GM12873 (cell line): ENCODE measurements around the gene HCN4.

Source experiments
- TF ChIP-seq, protein P1 (sequence below): IDR thresholded peaks from 2 replicates; pipeline ENCODE4 v1.5.1; 2012; ENCODE audit warnings: low read depth, mild to moderate bottlenecking, moderate library complexity, low read length, control low read depth; ENCODE audit not compliant: insufficient read depth; ENCODE audit errors: missing control alignments

HCN4 gene

DNA sequence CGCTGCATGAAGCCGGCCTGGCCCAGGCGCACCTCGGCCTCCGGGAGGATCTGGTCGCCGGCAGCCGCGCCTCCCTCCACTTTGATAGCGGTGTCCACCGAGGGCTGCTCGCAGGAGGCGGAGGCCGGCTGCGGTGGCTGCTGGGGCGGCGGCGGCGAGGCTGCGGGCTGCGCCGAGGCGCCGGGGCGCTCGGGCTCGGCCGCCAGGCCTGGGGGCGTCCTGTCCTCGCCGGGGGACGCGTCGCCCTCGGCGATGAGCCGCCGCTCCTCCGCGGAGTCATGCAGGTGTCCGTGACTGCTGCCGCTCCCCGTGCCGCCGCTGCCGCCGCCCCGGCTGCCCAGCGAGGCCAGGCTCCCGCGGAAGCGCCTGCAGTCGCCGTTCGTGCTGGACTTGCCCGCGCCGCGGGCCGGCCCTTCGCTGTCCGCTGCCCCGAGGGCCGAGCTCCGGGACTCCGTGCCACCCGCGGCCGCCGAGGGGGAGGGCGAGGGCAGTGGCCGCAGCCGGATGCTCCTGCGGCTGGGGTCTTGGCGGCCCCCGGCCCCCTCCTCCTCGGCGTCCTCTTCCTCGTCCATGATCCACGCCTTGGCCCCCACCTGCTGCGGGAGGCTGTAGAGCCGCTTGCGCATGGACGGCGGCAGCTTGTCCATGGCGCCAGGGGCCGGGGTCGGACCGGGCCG lies 996 bp downstream of the HCN4 start:
- TF ChIP-seq, protein P1, sequence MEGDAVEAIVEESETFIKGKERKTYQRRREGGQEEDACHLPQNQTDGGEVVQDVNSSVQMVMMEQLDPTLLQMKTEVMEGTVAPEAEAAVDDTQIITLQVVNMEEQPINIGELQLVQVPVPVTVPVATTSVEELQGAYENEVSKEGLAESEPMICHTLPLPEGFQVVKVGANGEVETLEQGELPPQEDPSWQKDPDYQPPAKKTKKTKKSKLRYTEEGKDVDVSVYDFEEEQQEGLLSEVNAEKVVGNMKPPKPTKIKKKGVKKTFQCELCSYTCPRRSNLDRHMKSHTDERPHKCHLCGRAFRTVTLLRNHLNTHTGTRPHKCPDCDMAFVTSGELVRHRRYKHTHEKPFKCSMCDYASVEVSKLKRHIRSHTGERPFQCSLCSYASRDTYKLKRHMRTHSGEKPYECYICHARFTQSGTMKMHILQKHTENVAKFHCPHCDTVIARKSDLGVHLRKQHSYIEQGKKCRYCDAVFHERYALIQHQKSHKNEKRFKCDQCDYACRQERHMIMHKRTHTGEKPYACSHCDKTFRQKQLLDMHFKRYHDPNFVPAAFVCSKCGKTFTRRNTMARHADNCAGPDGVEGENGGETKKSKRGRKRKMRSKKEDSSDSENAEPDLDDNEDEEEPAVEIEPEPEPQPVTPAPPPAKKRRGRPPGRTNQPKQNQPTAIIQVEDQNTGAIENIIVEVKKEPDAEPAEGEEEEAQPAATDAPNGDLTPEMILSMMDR = no peak

DNA sequence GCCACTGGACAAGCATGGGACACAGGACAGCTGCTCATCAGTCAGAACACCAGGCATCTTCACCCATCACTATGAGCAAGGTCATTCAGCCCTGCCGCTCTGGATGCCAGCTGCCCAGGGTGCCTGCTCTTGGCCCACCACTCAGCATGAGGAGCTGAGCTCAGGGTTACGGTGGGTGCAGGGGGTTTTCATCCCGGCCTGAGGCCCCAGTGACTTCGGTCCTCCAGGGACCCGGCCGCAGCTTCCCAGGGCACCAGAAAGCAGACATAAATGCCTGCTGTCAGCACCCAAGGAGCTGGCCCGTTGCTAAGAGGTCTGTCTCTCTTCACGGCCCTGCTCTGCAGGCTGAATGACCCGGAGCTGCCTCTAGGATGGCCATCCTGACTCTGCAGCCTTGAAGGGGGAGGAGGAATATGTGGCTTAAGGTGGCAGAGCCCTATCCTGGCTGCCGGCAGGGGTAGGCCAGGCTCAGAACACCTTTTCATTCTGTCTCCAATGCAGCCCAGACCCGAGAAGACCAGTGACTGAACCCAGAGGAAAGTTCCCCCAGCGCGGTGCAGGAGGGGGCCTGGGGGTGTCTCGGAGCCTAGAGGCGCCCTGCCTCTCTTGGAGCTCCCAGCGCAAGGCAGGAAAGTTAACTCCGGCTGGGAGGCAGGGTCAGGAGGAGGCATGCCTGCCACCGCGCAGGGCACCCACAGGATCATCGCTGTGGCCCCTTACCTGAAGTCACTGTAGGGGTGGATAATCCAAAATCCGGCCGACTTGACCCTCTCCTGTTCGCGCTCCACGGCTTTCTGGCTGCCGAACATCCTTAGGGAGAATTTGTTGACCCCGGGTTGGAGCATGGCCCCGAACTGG lies 1.8 kb downstream of the HCN4 start:
- TF ChIP-seq, protein P1 = no peak

DNA sequence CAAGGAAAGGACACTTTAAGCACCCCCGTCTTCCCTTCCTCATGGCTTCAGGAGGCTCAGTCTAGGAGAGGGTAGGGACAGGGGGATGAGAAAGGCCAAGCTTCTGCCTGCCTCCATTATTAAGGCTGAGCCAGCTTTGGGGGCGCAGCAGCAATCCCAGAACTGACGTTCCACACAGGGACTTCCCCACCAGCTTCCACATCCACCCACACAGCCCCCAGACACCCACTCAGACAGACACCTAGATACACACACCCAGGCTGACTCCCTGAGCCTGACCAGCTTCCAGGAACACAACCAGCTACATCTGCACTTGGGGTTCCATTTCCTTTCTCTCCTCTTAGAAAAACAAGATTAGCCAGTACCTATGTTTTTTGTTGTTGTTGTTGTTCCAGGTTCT lies 4.7 kb downstream of the HCN4 start:
- TF ChIP-seq, protein P1 = no peak

DNA sequence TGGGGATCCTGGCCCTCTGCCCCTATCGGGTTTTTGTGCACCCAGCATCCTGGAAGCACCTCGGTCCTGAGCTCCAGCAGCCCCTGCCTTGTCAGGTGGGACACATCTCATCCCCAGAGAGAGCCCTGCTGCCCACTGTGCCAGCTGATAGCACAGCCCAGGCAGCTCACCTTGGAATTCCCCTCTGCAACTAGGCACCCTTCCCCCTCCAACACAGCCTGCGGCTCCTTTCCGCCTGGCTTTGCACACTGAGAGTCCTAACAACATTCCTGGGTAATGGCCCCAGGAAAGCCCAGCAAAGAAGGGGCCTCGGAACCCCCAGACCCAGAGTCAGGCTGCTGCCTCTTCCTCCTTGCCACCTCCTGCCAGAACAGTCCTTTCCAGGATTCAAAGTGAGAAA lies 5.9 kb downstream of the HCN4 start:
- TF ChIP-seq, protein P1 = no peak

DNA sequence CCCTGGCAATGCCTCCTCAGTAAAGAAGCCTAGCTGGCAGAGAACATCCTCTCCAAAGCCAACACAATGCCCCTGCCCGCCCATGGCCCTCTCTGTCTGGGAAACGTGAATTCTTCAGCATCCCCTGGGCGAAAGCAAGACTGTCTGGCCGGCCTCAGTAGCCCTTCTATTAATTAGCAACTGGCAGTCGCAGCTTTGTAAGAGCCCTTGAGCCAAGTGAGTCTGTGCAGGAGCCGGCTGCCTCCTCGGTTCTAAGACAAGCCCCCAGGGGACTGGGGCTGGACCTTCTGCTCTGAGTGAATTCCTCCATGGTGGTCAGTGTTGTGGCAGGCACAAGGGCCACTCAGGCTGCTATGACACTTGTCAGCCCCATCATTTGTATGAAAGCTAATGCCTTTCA lies 7.4 kb downstream of the HCN4 start:
- TF ChIP-seq, protein P1 = no peak

DNA sequence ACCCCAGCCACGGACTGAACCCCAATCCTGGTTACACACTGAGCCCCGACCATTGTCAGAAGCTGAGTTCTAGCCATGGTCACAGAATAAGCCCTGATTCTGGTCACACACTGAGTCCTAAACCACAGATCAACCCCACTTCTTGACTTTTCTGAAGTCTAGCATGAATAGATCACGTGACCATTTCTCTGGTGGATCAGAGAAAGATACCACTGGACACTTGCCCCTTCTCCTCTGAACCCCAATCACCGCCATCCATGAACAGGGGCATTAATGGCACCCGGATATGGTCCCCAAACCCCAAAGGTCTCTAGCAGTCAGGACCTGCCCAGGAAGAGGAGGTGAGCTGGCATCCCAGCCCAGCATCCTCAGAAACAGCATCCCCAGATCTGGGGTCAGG lies 9.1 kb downstream of the HCN4 start:
- TF ChIP-seq, protein P1 = no peak

DNA sequence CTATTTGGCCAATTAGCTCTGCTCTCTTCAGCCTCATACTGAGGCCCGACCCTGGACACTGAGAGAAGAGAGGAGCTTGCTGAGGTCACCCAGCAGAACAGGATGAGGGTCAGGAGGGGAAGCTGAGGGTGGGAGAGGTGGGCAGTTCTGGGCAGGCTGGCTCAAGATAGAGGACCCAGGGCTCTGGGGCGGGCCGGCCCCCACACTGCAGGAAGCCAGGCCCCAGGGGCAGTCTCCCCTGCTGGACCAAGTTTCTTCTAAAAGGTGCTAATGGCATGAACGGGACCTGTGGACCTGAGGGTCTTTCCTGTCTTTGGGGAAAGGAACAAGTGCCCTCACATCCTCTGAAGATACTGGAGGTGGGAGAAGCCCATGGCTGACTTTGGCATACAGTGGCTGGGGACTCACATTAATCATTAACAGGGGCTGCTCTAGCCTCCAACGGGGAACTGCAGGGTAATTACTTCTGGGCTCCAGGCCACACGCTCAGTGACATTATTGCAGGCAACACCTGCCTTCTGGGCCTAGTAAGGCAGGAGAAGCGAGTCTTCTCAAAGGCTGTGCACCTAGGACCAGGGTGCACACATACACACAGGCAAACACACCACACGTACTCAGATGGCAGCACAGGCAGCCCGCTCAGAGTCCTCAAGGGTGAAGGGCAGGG lies 10.6 kb downstream of the HCN4 start:
- TF ChIP-seq, protein P1 = no peak
